GM12878 (cell line): ENCODE measurements around the gene MLN. TPM values are rescaled to one million over a fixed set of nuclear protein-coding genes. Genes with fewer than 3 reads are reported as not detected.

Experiments
- ATAC-seq: fragments of 200-7000 bp; cut with Tn5 transposase; 3 replicates; pipeline ENCODE4 v1.9.1; 2020; ENCODE audit warnings: mild to moderate bottlenecking, moderate library complexity
- BruUV-seq: library from RNA; stranded (reverse); fragments of 400-500 nt; replicated peaks from 2 replicates; lab custom pipeline; 2021; lab: Mats Ljungman, UMichigan
- CTCF ChIA-PET: fragments of 300-600 bp; sonication (Branson Sonifier 250); formaldehyde crosslinking; extraction: SDS; loops from one replicate; lab custom pipeline; 2021; ENCODE audit warnings: inconsistent platforms; lab: Yijun Ruan, JAX
- POLR2A ChIA-PET: fragments of 350-600 bp; formaldehyde crosslinking; extraction: SDS; loops from one replicate; lab custom pipeline; 2021; ENCODE audit warnings: inconsistent platforms; lab: Charles Lee
- RAD21 ChIA-PET: fragments of 300-600 bp; sonication (Branson Sonifier 250); formaldehyde crosslinking; loops from one replicate; lab custom pipeline; 2023; ENCODE audit warnings: antibody characterized with exemption; ENCODE audit not compliant: unreplicated experiment; lab: Charles Lee
- SMC1A ChIA-PET: fragments of 300-600 bp; sonication (Branson Sonifier 250); formaldehyde crosslinking; loops from one replicate; lab custom pipeline; 2023; ENCODE audit not compliant: unreplicated experiment, uncharacterized antibody; lab: Charles Lee
- DNase-seq: peaks from one replicate; pipeline ENCODE4 v3.0.0-alpha.2; 2011; ENCODE audit warnings: low read depth, low spot score
- FAIRE-seq: peaks from 3 replicates; lab custom pipeline; 2011; peaks lifted over from hg19 to GRCh38; lab: Jason Lieb, UNC
- H2AFZ ChIP-seq: 2 replicates; pipeline ENCODE4 v1.6.0; 2011; ENCODE audit warnings: low read depth, low read length, control low read depth; ENCODE audit not compliant: control insufficient read depth
- H3K27ac ChIP-seq: 2 replicates; pipeline ENCODE4 v1.5.1; 2011; ENCODE audit warnings: control low read depth; ENCODE audit not compliant: control insufficient read depth, insufficient read depth
- H3K27me3 ChIP-seq, 2 experiments: replicated peaks in 1 of 2; 2 replicates each; pipeline versions ENCODE4 v1.6.0 to v1.6.1; 2011; ENCODE audit warnings: low read length in 1 of 2; ENCODE audit not compliant: control insufficient read depth in 2 of 2, insufficient read depth in 2 of 2
- H3K36me3 ChIP-seq, 2 experiments: 2 replicates each; pipeline ENCODE4 v1.5.1; 2011; ENCODE audit warnings: low read length in 1 of 2; ENCODE audit not compliant: control insufficient read depth in 2 of 2, insufficient read depth in 2 of 2
- H3K4me1 ChIP-seq: 2 replicates; pipeline ENCODE4 v1.6.1; 2011; ENCODE audit warnings: mild to moderate bottlenecking, low read length, moderate library complexity, mixed read lengths; ENCODE audit not compliant: control insufficient read depth, insufficient read depth
- H3K4me2 ChIP-seq: 2 replicates; pipeline ENCODE4 v1.6.0; 2011; ENCODE audit warnings: control low read depth; ENCODE audit not compliant: control insufficient read depth, insufficient read depth
- H3K4me3 ChIP-seq: fragments of 200-600 bp; sonication (generic); 2 replicates; pipeline ENCODE4 v1.5.1; 2016
- H3K79me2 ChIP-seq: 2 replicates; pipeline ENCODE4 v1.6.0; 2011; ENCODE audit warnings: low read length; ENCODE audit not compliant: control insufficient read depth, insufficient read depth
- H3K9ac ChIP-seq: 2 replicates; pipeline ENCODE4 v1.8.0; 2011; ENCODE audit warnings: low read length, control low read depth, mixed read lengths; ENCODE audit not compliant: control insufficient read depth, insufficient read depth
- H3K9me3 ChIP-seq: replicated peaks from 3 replicates; pipeline ENCODE4 v1.5.1; 2011; ENCODE audit warnings: mild to moderate bottlenecking, low read length; ENCODE audit not compliant: control insufficient read depth, insufficient read depth
- H4K20me1 ChIP-seq: 2 replicates; pipeline ENCODE4 v1.6.0; 2011; ENCODE audit not compliant: control insufficient read depth, insufficient read depth
- FOXK2 ChIP-seq: fragments of 450-650 bp; IDR thresholded peaks from 2 replicates; pipeline ENCODE4 v1.6.1; 2017; ENCODE audit warnings: mild to moderate bottlenecking, moderate library complexity
- MTA2 ChIP-seq: fragments of 450-650 bp; IDR thresholded peaks from 2 replicates; pipeline ENCODE4 v1.6.1; 2016; ENCODE audit warnings: low read depth, mild to moderate bottlenecking, moderate library complexity
- PAX5 ChIP-seq: IDR thresholded peaks from 2 replicates; pipeline ENCODE4 v1.6.1; 2011; ENCODE audit warnings: low read depth, low read length, borderline replicate concordance
- SIX5 ChIP-seq: IDR thresholded peaks from 2 replicates; pipeline ENCODE4 v1.6.1; 2011; ENCODE audit warnings: mild to moderate bottlenecking, low read depth, low read length, moderate library complexity; ENCODE audit not compliant: severe bottlenecking
- TBL1XR1 ChIP-seq: IDR thresholded peaks from 2 replicates; pipeline ENCODE4 v1.6.1; 2012; ENCODE audit warnings: low read depth, low read length, improper control_type of control experiment
- USF2 ChIP-seq: IDR thresholded peaks from 2 replicates; pipeline ENCODE4 v1.6.1; 2011; ENCODE audit warnings: low read depth, low read length, improper control_type of control experiment, borderline replicate concordance
- WGBS: methylation state at CpG from one replicate; pipeline ENCODE4 v1.1.6; 2016; ENCODE audit warnings: low lambda C conversion rate; ENCODE audit not compliant: insufficient replicate concordance, insufficient coverage; ENCODE audit errors: missing lambda C conversion rate; 5-methylcytosine and 5-hydroxymethylcytosine counted together
- in situ Hi-C: fragments of 300-500 bp; cut with MboI; formaldehyde crosslinking; loops from 9 replicates; pipeline ENCODE4 v1.14.3; 2018; ENCODE audit warnings: mixed read lengths
- intact Hi-C: fragments of 100-400 bp; cut with micrococcal nuclease; formaldehyde crosslinking; loops from one replicate; pipeline ENCODE4 v1.14.2; 2022; ENCODE audit not compliant: unreplicated experiment
- polyA plus RNA-seq, 11 experiments: library from polyadenylated mRNA; depleted of rRNA in 4 of 11; unstranded in 6 of 11; stranded (reverse) in 5 of 11; fragments of >200 nt; fragmentation: Nextera tagmentation in 4 of 11; fragmentation: Illumina TruSeq in 1 of 11; extraction: Ambion mirVana in 4 of 11; extraction: Trizol in 1 of 11; gene quantifications; 1 replicate in 1 of 11; 2 replicates in 10 of 11; pipeline versions ENCODE4 v1.2.1 to v1.2.3, GENCODE V29; 2011 to 2016; ENCODE audit warnings: inconsistent platforms in 2 of 11, missing spikeins in 2 of 11, low read depth in 1 of 11
- total RNA-seq, 4 experiments: library from RNA; depleted of rRNA in 3 of 4; stranded (reverse); fragments of >200 nt in 3 of 4; fragmentation: Illumina TruSeq in 1 of 4; extraction: Trizol in 1 of 4; gene quantifications; 2 replicates each; pipeline versions ENCODE4 v1.2.1 to v1.2.3, GENCODE V29; 2013 to 2021

MLN gene
- total and polyA plus RNA-seq, 10 of the 15 experiments (the other 5 are each of a cell fraction or from before 2014, with no cell fraction given) = not detected

- no peaks in the 10 kb centered on the region for H3K27me3 ChIP-seq
- TF ChIP-seq TBL1XR1 = no peak
- no peak for TF ChIP-seq PAX5
- no peak for TF ChIP-seq FOXK2
- no peak for TF ChIP-seq USF2
- TF ChIP-seq MTA2 = no peak
- TF ChIP-seq SIX5 = no peak
- H3K27ac ChIP-seq = no peak overlapping the region
- H3K4me1 ChIP-seq = peaks cover 6% of the 10 kb centered on the region
- no peaks in the 10 kb centered on the region for H3K9me3 ChIP-seq
- DNase-seq (no peak), ATAC-seq (no peak), FAIRE-seq (no peak)
- RAD21 ChIA-PET = no interaction called here
- no peak overlapping the region for H3K4me2 ChIP-seq
- peaks cover 17% of the 10 kb centered on the region for H3K79me2 ChIP-seq
- 98% methylated on average over 5 of the region's 5 CpGs for WGBS
- BruUV-seq = no TSS peak
- H4K20me1 ChIP-seq = no peaks in the 10 kb centered on the region; the same call in 1 of the 2 replicates
- POLR2A ChIA-PET = no interaction called here
- no peak overlapping the region for H3K9ac ChIP-seq
- no peak overlapping the region for H3K4me3 ChIP-seq
- intact Hi-C loops (no loop called here), in situ Hi-C loops (no loop called here)
- no peak overlapping the region for H2AFZ ChIP-seq
- H3K36me3 ChIP-seq = peaks cover 8 to 29% of the 10 kb centered on the region in 2 experiments
- SMC1A ChIA-PET = no interaction called here
- CTCF ChIA-PET = no interaction called here
Observed at GRCh38 chr6:33782561-33782960, 21.2 kb downstream of the MLN start.
